HL-60 (cell line): ENCODE results near the gene KRTAP1-1.

ENCODE experiments used
- GABPA ChIP-seq: IDR thresholded peaks from 2 replicates; pipeline ENCODE4 v1.6.1; 2012; ENCODE audit warnings: low read depth
- POLR2AphosphoS5 ChIP-seq: IDR thresholded peaks from 2 replicates; pipeline ENCODE4 v1.6.1; 2012; ENCODE audit warnings: low read depth
- TF ChIP-seq, protein P1 (sequence below): IDR thresholded peaks from one replicate; pipeline ENCODE4 v1.5.1; 2011; ENCODE audit warnings: low read length, control low read depth, inconsistent platforms; ENCODE audit not compliant: insufficient read depth

DNA sequence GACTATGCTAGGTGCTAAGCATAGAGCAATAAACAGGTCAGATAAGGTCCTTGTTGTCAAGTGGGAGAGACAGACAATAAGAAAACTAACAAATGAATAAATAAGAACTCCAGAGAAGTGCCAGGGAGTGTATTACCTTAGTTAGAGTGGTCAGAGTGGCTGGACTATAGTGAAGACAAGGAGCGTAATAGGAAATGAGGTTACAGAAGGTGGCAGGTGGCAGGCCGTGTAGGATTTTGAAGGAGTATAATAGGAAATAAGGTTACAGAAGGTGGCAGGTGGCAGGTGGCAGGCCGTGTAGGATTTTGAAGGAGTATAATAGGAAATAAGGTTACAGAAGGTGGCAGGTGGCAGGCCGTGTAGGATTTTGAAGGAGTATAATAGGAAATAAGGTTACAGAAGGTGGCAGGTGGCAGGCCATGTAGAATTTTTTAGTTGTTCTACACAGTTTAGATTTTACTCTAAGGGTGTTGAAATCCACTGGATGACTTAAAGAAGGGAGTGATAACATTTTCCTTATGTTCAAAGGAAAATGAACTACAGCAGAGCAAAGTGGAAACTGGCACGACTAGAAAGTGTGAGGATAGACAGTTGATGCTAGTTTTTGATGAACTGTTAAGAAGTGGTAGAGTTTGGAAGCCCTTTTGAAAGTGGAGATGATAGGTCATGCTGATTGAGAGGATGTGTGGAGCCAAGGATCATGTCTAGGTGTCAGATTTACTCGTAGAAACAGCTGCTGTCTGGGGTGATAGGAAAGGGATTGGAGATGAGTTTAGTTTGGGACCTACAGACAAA, 28.7 kb downstream of the KRTAP1-1 start:
- TF ChIP-seq POLR2AphosphoS5 (no peak), GABPA (no peak)
- TF ChIP-seq, protein P1, sequence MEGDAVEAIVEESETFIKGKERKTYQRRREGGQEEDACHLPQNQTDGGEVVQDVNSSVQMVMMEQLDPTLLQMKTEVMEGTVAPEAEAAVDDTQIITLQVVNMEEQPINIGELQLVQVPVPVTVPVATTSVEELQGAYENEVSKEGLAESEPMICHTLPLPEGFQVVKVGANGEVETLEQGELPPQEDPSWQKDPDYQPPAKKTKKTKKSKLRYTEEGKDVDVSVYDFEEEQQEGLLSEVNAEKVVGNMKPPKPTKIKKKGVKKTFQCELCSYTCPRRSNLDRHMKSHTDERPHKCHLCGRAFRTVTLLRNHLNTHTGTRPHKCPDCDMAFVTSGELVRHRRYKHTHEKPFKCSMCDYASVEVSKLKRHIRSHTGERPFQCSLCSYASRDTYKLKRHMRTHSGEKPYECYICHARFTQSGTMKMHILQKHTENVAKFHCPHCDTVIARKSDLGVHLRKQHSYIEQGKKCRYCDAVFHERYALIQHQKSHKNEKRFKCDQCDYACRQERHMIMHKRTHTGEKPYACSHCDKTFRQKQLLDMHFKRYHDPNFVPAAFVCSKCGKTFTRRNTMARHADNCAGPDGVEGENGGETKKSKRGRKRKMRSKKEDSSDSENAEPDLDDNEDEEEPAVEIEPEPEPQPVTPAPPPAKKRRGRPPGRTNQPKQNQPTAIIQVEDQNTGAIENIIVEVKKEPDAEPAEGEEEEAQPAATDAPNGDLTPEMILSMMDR: no peak
